ENCODE results near the gene CCDC186. TPM values are rescaled to one million over a fixed set of nuclear protein-coding genes. Genes with fewer than 3 reads are reported as not detected.

Gene CCDC186
- total RNA-seq, 1 experiment from 2014 or later = 17.1 TPM

GRCh38 chr10:114183563-114183962, 9.6 kb upstream of the CCDC186 start:
- H3K4me1 ChIP-seq (ENCODE audit: control insufficient read depth in 1 of 2, insufficient read depth in 2 of 2, low read length in 2 of 2) = no peaks in the 10 kb centered on the region
- H3K27ac ChIP-seq (ENCODE audit: low read depth, low read length) = no peak overlapping the region
- no peak for DNase-seq (ENCODE audit: low read depth, low spot score)
- TF ChIP-seq EZH2phosphoT487 (IDR thresholded peaks at IDR 0.05; ENCODE audit: borderline replicate concordance) = no peak
- H3K27me3 ChIP-seq (ENCODE audit: insufficient read depth, low read length) = no peaks in the 10 kb centered on the region
- H3K4me3 ChIP-seq (replicated peaks in 1 of 2; ENCODE audit: low read depth in 1 of 2, low read length in 2 of 2) = no peak overlapping the region
- ATAC-seq = no peak
- no peak overlapping the region for H3K4me2 ChIP-seq (ENCODE audit: low read length)
- no peak overlapping the region for H2AFZ ChIP-seq (ENCODE audit: low read depth, low read length, poor library complexity, severe bottlenecking)
- H3K9ac ChIP-seq (ENCODE audit: low read length) = no peak overlapping the region
- CTCF ChIA-PET = no interaction called here
- no TSS peak for BruUV-seq (replicated peaks)
- no peaks in the 10 kb centered on the region for H3K36me3 ChIP-seq (ENCODE audit: control insufficient read depth in 1 of 2, insufficient read depth in 2 of 2, low read length in 2 of 2)
- H3K9me2 ChIP-seq (ENCODE audit: insufficient read depth) = no peaks in the 10 kb centered on the region
- H4K20me1 ChIP-seq (ENCODE audit: insufficient read depth) = no peaks in the 10 kb centered on the region
- intact Hi-C loops (cut with micrococcal nuclease) = no loop called here
- H3K79me2 ChIP-seq (ENCODE audit: insufficient read depth, low read length) = no peaks in the 10 kb centered on the region
- POLR2A ChIA-PET = no interaction called here
- H3K9me3 ChIP-seq (ENCODE audit: control insufficient read depth in 1 of 2, insufficient read depth in 1 of 2, low read depth in 1 of 2, low read length in 2 of 2) = no peaks in the 10 kb centered on the region
- RAD21 ChIA-PET (ENCODE audit: low non-redundant PET in 1 of 2, low total read pairs in 2 of 2, uncharacterized antibody in 2 of 2, unreplicated experiment in 2 of 2) = no interaction called here

- no TSS peak for BruUV-seq (replicated peaks)
- RAD21 ChIA-PET (ENCODE audit: low non-redundant PET in 1 of 2, low total read pairs in 2 of 2, uncharacterized antibody in 2 of 2, unreplicated experiment in 2 of 2) = no interaction called here
These were observed 8.0 kb upstream of the CCDC186 start for GRCh38 chr10:114181971-114182370.

More at GRCh38 chr10:114181971-114182370, 8.0 kb upstream of the CCDC186 start:
- Histone ChIP-seq H4K20me1 (ENCODE audit: insufficient read depth) (no peaks in the 10 kb centered on the region), H3K36me3 (ENCODE audit: control insufficient read depth in 1 of 2, insufficient read depth in 2 of 2, low read length in 2 of 2) (no peaks in the 10 kb centered on the region), H3K9me3 (ENCODE audit: control insufficient read depth in 1 of 2, insufficient read depth in 1 of 2, low read depth in 1 of 2, low read length in 2 of 2) (no peaks in the 10 kb centered on the region), H3K9me2 (ENCODE audit: insufficient read depth) (no peaks in the 10 kb centered on the region), H3K4me1 (ENCODE audit: control insufficient read depth in 1 of 2, insufficient read depth in 2 of 2, low read length in 2 of 2) (no peaks in the 10 kb centered on the region), H3K27ac (ENCODE audit: low read depth, low read length) (no peak overlapping the region), H3K4me3 (replicated peaks in 1 of 2; ENCODE audit: low read depth in 1 of 2, low read length in 2 of 2) (no peak overlapping the region), H2AFZ (ENCODE audit: low read depth, low read length, poor library complexity, severe bottlenecking) (no peak overlapping the region), H3K9ac (ENCODE audit: low read length) (no peak overlapping the region), H3K4me2 (ENCODE audit: low read length) (no peak overlapping the region), H3K27me3 (ENCODE audit: insufficient read depth, low read length) (no peaks in the 10 kb centered on the region), H3K79me2 (ENCODE audit: insufficient read depth, low read length) (no peaks in the 10 kb centered on the region)
- CTCF ChIA-PET = no interaction called here
- DNase-seq (ENCODE audit: low read depth, low spot score) (no peak), ATAC-seq (no peak)
- intact Hi-C loops (cut with micrococcal nuclease) = no loop called here
- TF ChIP-seq ATF3 (IDR thresholded peaks at IDR 0.05) = no peak
- no peak for TF ChIP-seq SRF (IDR thresholded peaks at IDR 0.05; ENCODE audit: low read depth)
- POLR2A ChIA-PET = no interaction called here
